Measurements from ENCODE around the gene ARHGEF40.

DNA sequence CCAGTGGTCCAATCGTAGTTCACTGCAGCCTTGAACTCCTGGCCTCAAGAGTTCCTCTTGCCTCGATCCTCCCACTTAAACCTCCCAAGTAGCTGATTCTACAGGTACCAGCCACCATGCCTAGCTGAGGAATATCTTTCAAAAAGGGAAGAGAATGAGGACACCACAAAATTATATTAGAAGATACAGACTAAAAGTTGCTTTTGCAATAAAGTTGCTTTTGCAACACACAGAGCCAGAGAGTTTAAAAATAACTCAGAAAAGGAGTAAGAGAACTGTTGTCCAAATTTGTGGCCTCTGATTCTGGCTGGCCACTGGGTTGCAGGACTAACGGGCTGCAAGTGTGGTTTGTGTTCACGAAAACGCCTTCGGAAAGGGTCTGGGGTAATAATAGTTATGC lies 50.6 kb downstream of the ARHGEF40 start:
- TF ChIP-seq, protein P1, sequence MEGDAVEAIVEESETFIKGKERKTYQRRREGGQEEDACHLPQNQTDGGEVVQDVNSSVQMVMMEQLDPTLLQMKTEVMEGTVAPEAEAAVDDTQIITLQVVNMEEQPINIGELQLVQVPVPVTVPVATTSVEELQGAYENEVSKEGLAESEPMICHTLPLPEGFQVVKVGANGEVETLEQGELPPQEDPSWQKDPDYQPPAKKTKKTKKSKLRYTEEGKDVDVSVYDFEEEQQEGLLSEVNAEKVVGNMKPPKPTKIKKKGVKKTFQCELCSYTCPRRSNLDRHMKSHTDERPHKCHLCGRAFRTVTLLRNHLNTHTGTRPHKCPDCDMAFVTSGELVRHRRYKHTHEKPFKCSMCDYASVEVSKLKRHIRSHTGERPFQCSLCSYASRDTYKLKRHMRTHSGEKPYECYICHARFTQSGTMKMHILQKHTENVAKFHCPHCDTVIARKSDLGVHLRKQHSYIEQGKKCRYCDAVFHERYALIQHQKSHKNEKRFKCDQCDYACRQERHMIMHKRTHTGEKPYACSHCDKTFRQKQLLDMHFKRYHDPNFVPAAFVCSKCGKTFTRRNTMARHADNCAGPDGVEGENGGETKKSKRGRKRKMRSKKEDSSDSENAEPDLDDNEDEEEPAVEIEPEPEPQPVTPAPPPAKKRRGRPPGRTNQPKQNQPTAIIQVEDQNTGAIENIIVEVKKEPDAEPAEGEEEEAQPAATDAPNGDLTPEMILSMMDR (IDR thresholded peaks at IDR 0.05; ENCODE audit: insufficient read depth, low read length) = no peak
- no peak for TF ChIP-seq GABPA (IDR thresholded peaks at IDR 0.05; ENCODE audit: low read depth)
- TF ChIP-seq, protein P2, sequence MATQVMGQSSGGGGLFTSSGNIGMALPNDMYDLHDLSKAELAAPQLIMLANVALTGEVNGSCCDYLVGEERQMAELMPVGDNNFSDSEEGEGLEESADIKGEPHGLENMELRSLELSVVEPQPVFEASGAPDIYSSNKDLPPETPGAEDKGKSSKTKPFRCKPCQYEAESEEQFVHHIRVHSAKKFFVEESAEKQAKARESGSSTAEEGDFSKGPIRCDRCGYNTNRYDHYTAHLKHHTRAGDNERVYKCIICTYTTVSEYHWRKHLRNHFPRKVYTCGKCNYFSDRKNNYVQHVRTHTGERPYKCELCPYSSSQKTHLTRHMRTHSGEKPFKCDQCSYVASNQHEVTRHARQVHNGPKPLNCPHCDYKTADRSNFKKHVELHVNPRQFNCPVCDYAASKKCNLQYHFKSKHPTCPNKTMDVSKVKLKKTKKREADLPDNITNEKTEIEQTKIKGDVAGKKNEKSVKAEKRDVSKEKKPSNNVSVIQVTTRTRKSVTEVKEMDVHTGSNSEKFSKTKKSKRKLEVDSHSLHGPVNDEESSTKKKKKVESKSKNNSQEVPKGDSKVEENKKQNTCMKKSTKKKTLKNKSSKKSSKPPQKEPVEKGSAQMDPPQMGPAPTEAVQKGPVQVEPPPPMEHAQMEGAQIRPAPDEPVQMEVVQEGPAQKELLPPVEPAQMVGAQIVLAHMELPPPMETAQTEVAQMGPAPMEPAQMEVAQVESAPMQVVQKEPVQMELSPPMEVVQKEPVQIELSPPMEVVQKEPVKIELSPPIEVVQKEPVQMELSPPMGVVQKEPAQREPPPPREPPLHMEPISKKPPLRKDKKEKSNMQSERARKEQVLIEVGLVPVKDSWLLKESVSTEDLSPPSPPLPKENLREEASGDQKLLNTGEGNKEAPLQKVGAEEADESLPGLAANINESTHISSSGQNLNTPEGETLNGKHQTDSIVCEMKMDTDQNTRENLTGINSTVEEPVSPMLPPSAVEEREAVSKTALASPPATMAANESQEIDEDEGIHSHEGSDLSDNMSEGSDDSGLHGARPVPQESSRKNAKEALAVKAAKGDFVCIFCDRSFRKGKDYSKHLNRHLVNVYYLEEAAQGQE (IDR thresholded peaks at IDR 0.05; ENCODE audit: insufficient replicate concordance, low read depth) = no peak

Data from HL-60 (cell line).